Activated CD8-positive, alpha-beta memory T cell treated with anti-CD3 and anti-CD28 coated beads, Interleukin-2, amount 50 U/mL, for 24 hours (primary cell): ENCODE measurements around the gene CCDC88A.
"Not testable (repeated sequence)": the region's sequence is repeated elsewhere in the genome, so short reads cannot be mapped to it uniquely, and the experiment has no call there.

Experiments
- DNase-seq: peaks from one replicate; pipeline ENCODE4 v3.0.0-alpha.2; 2020; ENCODE audit errors: extremely low read depth

The CCDC88A gene

GRCh38 chr2:55385516-55385915 is 34.1 kb downstream of the CCDC88A start:
- not testable (repeated sequence) for DNase-seq

GRCh38 chr2:55384786-55385185 is 34.9 kb downstream of the CCDC88A start:
- no peak for DNase-seq

GRCh38 chr2:55371376-55371775 is 48.3 kb downstream of the CCDC88A start:
- DNase-seq: no peak

GRCh38 chr2:55370208-55370607 is 49.4 kb downstream of the CCDC88A start:
- no peak for DNase-seq

GRCh38 chr2:55365303-55365702 is 54.4 kb downstream of the CCDC88A start:
- no peak for DNase-seq

GRCh38 chr2:55364189-55365055 is 55.2 kb downstream of the CCDC88A start:
- DNase-seq: no peak

GRCh38 chr2:55363636-55364035 is 56.0 kb downstream of the CCDC88A start:
- DNase-seq: no peak

GRCh38 chr2:55361465-55362189 is 58.0 kb downstream of the CCDC88A start:
- no peak for DNase-seq

- DNase-seq: no peak
Observed at GRCh38 chr2:55358451-55358850, 61.2 kb downstream of the CCDC88A start.

GRCh38 chr2:55357927-55358326 is 61.7 kb downstream of the CCDC88A start:
- no peak for DNase-seq

GRCh38 chr2:55357164-55357563 is 62.5 kb downstream of the CCDC88A start:
- DNase-seq: no peak

- DNase-seq: not testable (repeated sequence)
Observed at GRCh38 chr2:55356136-55356535, 63.5 kb downstream of the CCDC88A start.

GRCh38 chr2:55355451-55355850 is 64.2 kb downstream of the CCDC88A start:
- DNase-seq: no peak

GRCh38 chr2:55351672-55352071 is 68.0 kb downstream of the CCDC88A start:
- no peak for DNase-seq

- no peak for DNase-seq
Observed at GRCh38 chr2:55345064-55345463, 74.6 kb downstream of the CCDC88A start.

- no peak for DNase-seq
Observed at GRCh38 chr2:55338268-55338667, 81.4 kb downstream of the CCDC88A start.

- DNase-seq: no peak
Observed at GRCh38 chr2:55334728-55335127, 84.9 kb downstream of the CCDC88A start.

- DNase-seq: no peak
Observed at GRCh38 chr2:55330541-55331297, 88.9 kb downstream of the CCDC88A start.

- no peak for DNase-seq
Observed at GRCh38 chr2:55327470-55328230, 92.0 kb downstream of the CCDC88A start.

- no peak for DNase-seq
Observed at GRCh38 chr2:55314985-55315384, 104.7 kb downstream of the CCDC88A start.

GRCh38 chr2:55311444-55311870 is 108.2 kb downstream of the CCDC88A start:
- no peak for DNase-seq
